ENCODE results near the gene CALN1. TPM values are rescaled to one million over a fixed set of nuclear protein-coding genes. Genes with fewer than 3 reads are reported as not detected.

Gene CALN1
- total and polyA plus RNA-seq, 2 of the 8 experiments (the other 6 are each of a cell fraction or from before 2014, with no cell fraction given): 6.4 to 15.2 TPM

- TF ChIP-seq JUN (IDR thresholded peaks at IDR 0.05; ENCODE audit: low read depth, low read length) (no peak), SIX5 (IDR thresholded peaks at IDR 0.05; ENCODE audit: low read depth, low read length) (no peak)
Observed at GRCh38 chr7:71912476-71912875, 499.7 kb downstream of the CALN1 start (continued).

Measured in H1 (cell line).